ENCODE results near the gene PLXNC1.

Gene PLXNC1

DNA sequence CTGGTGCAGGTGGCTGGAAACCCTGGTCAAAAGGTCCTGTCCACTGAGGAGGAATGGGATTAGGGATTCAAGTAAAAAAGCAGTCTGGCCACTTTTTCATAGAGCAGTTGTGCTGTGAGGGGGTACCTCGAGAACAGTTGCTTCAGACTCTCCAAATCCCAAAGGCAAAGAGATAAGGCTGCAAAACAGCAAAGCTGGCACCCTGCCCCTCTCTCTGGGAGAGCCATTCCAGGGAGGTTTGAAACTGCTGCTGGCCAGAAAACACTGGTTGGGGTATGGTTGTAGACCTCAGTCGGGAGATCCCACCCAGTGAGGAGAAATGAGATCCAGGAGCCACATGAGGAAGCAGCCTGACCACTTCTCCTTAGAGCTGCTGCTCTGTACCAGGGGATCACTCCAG, 174.0 kb downstream of the PLXNC1 start:
- no peaks in the 10 kb centered on the region for H3K9me3 ChIP-seq (replicated peaks; ENCODE audit: insufficient read depth, low read length)
- no peak overlapping the region for H3K9ac ChIP-seq (ENCODE audit: low read length)
- H3K36me3 ChIP-seq (replicated peaks; ENCODE audit: insufficient read depth, low read length) = peaks cover 29% of the 10 kb centered on the region
- no peak overlapping the region for H3K4me3 ChIP-seq (ENCODE audit: low read length)
- no peaks in the 10 kb centered on the region for H3K9me2 ChIP-seq (replicated peaks; ENCODE audit: insufficient read depth, low read length)
- no peak overlapping the region for H3K4me2 ChIP-seq (ENCODE audit: low read depth, low read length)
- no peaks in the 10 kb centered on the region for H4K20me1 ChIP-seq (ENCODE audit: insufficient read depth, low read length)
- no peak overlapping the region for H2AFZ ChIP-seq (ENCODE audit: low read length)
- TF ChIP-seq EZH2phosphoT487 (IDR thresholded peaks at IDR 0.05; ENCODE audit: low read length) (no peak), EZH2 (optimal IDR thresholded peaks at IDR 0.05; ENCODE audit: low read depth, low read length) (no peak)
- TF ChIP-seq, protein P1, sequence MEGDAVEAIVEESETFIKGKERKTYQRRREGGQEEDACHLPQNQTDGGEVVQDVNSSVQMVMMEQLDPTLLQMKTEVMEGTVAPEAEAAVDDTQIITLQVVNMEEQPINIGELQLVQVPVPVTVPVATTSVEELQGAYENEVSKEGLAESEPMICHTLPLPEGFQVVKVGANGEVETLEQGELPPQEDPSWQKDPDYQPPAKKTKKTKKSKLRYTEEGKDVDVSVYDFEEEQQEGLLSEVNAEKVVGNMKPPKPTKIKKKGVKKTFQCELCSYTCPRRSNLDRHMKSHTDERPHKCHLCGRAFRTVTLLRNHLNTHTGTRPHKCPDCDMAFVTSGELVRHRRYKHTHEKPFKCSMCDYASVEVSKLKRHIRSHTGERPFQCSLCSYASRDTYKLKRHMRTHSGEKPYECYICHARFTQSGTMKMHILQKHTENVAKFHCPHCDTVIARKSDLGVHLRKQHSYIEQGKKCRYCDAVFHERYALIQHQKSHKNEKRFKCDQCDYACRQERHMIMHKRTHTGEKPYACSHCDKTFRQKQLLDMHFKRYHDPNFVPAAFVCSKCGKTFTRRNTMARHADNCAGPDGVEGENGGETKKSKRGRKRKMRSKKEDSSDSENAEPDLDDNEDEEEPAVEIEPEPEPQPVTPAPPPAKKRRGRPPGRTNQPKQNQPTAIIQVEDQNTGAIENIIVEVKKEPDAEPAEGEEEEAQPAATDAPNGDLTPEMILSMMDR (IDR thresholded peaks at IDR 0.05; ENCODE audit: low read length) = no peak
- no peak overlapping the region for H3K27ac ChIP-seq (ENCODE audit: low read length)
- H3K27me3 ChIP-seq (replicated peaks; ENCODE audit: insufficient read depth, low read length) = no peaks in the 10 kb centered on the region
- peaks cover 18% of the 10 kb centered on the region for H3K4me1 ChIP-seq (ENCODE audit: low read length)
- no peaks in the 10 kb centered on the region for H3K79me2 ChIP-seq (ENCODE audit: low read length)
- peaks cover 16% of the 10 kb centered on the region for H3F3A ChIP-seq (ENCODE audit: insufficient read depth, low read length)
- no peak for DNase-seq

DNA sequence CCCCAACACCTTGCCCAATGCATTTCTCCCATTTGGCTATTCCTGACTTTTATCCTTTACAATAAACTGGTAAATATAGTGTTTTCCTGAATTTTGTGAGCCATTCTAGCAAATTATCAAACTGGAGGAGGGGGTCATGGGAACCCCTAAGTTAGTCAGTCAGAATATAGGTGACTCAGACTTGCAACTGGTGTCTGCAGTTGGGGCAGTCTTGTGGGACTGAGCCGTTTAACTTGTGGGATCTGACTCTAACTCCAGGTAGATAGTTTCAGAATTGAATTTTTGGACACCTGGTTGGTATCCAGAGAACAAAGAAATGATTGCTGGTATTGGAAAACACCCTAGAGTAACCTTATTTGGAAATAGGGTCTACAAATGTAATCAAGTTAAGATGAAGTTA, 177.9 kb downstream of the PLXNC1 start:
- Histone ChIP-seq H3K27me3 (replicated peaks; ENCODE audit: insufficient read depth, low read length) (no peaks in the 10 kb centered on the region), H3K4me2 (ENCODE audit: low read depth, low read length) (no peak overlapping the region), H4K20me1 (ENCODE audit: insufficient read depth, low read length) (no peaks in the 10 kb centered on the region), H3K4me1 (ENCODE audit: low read length) (no peaks in the 10 kb centered on the region), H3K79me2 (ENCODE audit: low read length) (no peaks in the 10 kb centered on the region), H2AFZ (ENCODE audit: low read length) (no peak overlapping the region), H3K4me3 (ENCODE audit: low read length) (no peak overlapping the region), H3K36me3 (replicated peaks; ENCODE audit: insufficient read depth, low read length) (peaks cover 15% of the 10 kb centered on the region; the same call in 1 of the 2 replicates), H3F3A (ENCODE audit: insufficient read depth, low read length) (peaks cover 4% of the 10 kb centered on the region; the same call in 1 of the 2 replicates), H3K27ac (ENCODE audit: low read length) (no peak overlapping the region), H3K9ac (ENCODE audit: low read length) (no peak overlapping the region), H3K9me2 (replicated peaks; ENCODE audit: insufficient read depth, low read length) (no peaks in the 10 kb centered on the region), H3K9me3 (replicated peaks; ENCODE audit: insufficient read depth, low read length) (no peaks in the 10 kb centered on the region)
- DNase-seq = no peak
- TF ChIP-seq, protein P1 (IDR thresholded peaks at IDR 0.05; ENCODE audit: low read length) = no peak
- no peak for TF ChIP-seq EZH2 (optimal IDR thresholded peaks at IDR 0.05; ENCODE audit: low read depth, low read length)
- no peak for TF ChIP-seq EZH2phosphoT487 (IDR thresholded peaks at IDR 0.05; ENCODE audit: low read length)

DNA sequence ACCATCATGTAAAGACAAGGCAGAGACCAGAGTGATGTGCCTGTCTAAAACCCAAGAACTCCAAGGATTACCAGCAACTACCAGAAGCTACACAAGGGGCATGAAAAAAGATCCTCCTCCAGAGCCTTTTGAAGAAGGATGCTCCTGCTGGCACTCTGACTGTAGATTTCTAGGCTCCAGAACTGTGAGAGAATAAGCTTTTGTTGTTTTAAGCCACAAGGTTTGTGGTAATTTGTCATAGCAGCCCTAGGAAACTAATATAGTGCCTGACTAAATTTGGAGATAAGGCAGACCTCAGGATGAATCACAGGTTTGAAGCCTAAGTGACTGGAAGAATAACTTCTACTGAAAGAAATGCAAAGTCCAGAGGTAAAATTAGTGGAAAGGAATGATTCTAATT, 178.3 kb downstream of the PLXNC1 start:
- TF ChIP-seq, protein P1 (IDR thresholded peaks at IDR 0.05; ENCODE audit: low read length) = no peak
- no peak for TF ChIP-seq EZH2 (optimal IDR thresholded peaks at IDR 0.05; ENCODE audit: low read depth, low read length)
- TF ChIP-seq EZH2phosphoT487 (IDR thresholded peaks at IDR 0.05; ENCODE audit: low read length) = no peak
- no peak overlapping the region for H3K9ac ChIP-seq (ENCODE audit: low read length)
- no peak overlapping the region for H2AFZ ChIP-seq (ENCODE audit: low read length)
- H3K27ac ChIP-seq (ENCODE audit: low read length) = no peak overlapping the region
- H3F3A ChIP-seq (ENCODE audit: insufficient read depth, low read length) = peaks cover 4% of the 10 kb centered on the region; the same call in 1 of the 2 replicates
- no peaks in the 10 kb centered on the region for H3K9me2 ChIP-seq (replicated peaks; ENCODE audit: insufficient read depth, low read length)
- H3K4me1 ChIP-seq (ENCODE audit: low read length) = no peaks in the 10 kb centered on the region
- no peaks in the 10 kb centered on the region for H3K79me2 ChIP-seq (ENCODE audit: low read length)
- H3K36me3 ChIP-seq (replicated peaks; ENCODE audit: insufficient read depth, low read length) = 0 out of 2 replicates have a peak, but pooled peaks cover 10% of the 10 kb centered on the region
- no peaks in the 10 kb centered on the region for H3K27me3 ChIP-seq (replicated peaks; ENCODE audit: insufficient read depth, low read length)
- no peak overlapping the region for H3K4me2 ChIP-seq (ENCODE audit: low read depth, low read length)
- H3K9me3 ChIP-seq (replicated peaks; ENCODE audit: insufficient read depth, low read length) = no peaks in the 10 kb centered on the region
- H3K4me3 ChIP-seq (ENCODE audit: low read length) = no peak overlapping the region
- H4K20me1 ChIP-seq (ENCODE audit: insufficient read depth, low read length) = no peaks in the 10 kb centered on the region
- DNase-seq = no peak

Data from MM.1S (cell line).